ENCODE data around the gene CEP95.

Gene CEP95

DNA sequence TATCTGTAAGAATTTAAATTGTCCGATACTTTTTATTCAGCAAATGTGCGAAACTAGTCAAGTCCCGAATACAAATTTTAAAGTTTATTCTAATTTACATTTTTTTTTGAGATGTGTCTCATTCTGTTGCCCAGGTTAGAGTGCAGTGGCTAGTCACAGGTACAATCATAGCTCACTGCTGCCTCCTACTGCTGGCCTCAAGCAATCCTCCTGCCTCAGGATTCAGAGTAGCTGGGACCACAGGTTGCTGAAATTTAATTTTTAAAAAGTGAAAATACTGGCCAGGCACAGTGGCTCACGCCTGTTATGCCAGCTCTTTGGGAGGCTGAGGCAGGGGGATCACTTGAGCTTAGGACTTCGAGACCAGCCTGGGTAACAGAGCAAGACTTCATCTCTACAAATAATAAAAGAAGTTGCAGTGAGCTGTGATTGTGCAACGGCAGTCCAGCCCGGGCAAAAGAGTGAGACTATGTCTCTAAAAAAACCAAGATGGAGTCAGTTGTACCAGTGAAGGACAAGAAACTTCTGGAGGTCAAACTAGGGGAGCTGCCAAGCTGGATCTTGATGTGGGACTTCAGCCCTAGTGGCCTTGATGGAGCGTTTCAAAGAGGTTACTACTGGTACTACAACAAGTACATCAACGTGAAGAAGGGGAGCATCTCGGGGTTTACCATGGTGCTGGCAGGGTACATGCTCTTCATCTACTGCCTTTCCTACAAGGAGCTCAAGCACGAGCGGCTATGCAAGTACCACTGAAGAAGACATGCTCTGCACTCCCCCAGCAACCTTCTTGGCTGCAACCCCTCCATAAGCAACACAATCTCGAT is 15.5 kb upstream of the CEP95 start:
- no peak overlapping the region for H3K23ac ChIP-seq (ENCODE audit: low read length)
- H3K79me2 ChIP-seq (ENCODE audit: control insufficient read depth, insufficient read depth, low read length, poor library complexity), result no peaks in the 10 kb centered on the region
- H3K4me2 ChIP-seq (ENCODE audit: low read length), result no peak overlapping the region
- H2BK5ac ChIP-seq (ENCODE audit: low read depth, low read length, poor library complexity), result no peak overlapping the region
- no peaks in the 10 kb centered on the region for H3K9me3 ChIP-seq (ENCODE audit: insufficient read depth, low read depth, low read length)
- H3K36me3 ChIP-seq (ENCODE audit: control insufficient read depth in 1 of 2, insufficient read depth in 2 of 2, low read length in 2 of 2), result peaks cover 3 to 7% of the 10 kb centered on the region in 2 experiments
- H2BK120ac ChIP-seq (ENCODE audit: insufficient read depth, low read length, poor library complexity), result no peak overlapping the region
- no peak overlapping the region for H4K8ac ChIP-seq (ENCODE audit: low read depth, low read length)
- no peak overlapping the region for H4K12ac ChIP-seq (ENCODE audit: low read depth, low read length)
- H3K14ac ChIP-seq (ENCODE audit: low read length), result no peak overlapping the region
- peaks cover 0 to 3% of the 10 kb centered on the region in 2 experiments for H3K4me1 ChIP-seq (ENCODE audit: control insufficient read depth in 1 of 2, insufficient read depth in 2 of 2, low read length in 2 of 2)
- WGBS (ENCODE audit: extremely low coverage, insufficient coverage, insufficient read length), result no CpG with 5 or more reads among the region's 13 CpGs
- H2BK12ac ChIP-seq (ENCODE audit: low read length), result no peak overlapping the region
- DNase-seq, result peak; percentile 42 to 84
- no peaks in the 10 kb centered on the region for H3K79me1 ChIP-seq (ENCODE audit: low read length)
- no peak overlapping the region for H3K4ac ChIP-seq (ENCODE audit: low read depth, low read length)
- no peak overlapping the region for H3K27ac ChIP-seq (ENCODE audit: low read depth, low read length)
- H3K9ac ChIP-seq (ENCODE audit: low read length), result no peak overlapping the region
- no peak overlapping the region for H2AK5ac ChIP-seq (ENCODE audit: low read length)
- no peak overlapping the region for H2AFZ ChIP-seq (ENCODE audit: insufficient read depth, low read length, poor library complexity)
- no peaks in the 10 kb centered on the region for H3K27me3 ChIP-seq (ENCODE audit: insufficient read depth, low read length)
- H3K4me3 ChIP-seq (ENCODE audit: low read depth, low read length), result no peak overlapping the region
- no peak overlapping the region for H4K91ac ChIP-seq (ENCODE audit: low read depth, low read length)
- no peak overlapping the region for H3K18ac ChIP-seq (ENCODE audit: low read length)

- no CpG with 5 or more reads among the region's 3 CpGs for WGBS (ENCODE audit: extremely low coverage, insufficient coverage, insufficient read length)
- H3K79me2 ChIP-seq (ENCODE audit: control insufficient read depth, insufficient read depth, low read length, poor library complexity), result peaks cover 3% of the 10 kb centered on the region
- H3K36me3 ChIP-seq (ENCODE audit: control insufficient read depth in 1 of 2, insufficient read depth in 2 of 2, low read length in 2 of 2), result peaks cover 3 to 7% of the 10 kb centered on the region in 2 experiments
- H2BK12ac ChIP-seq (ENCODE audit: low read length), result no peak overlapping the region
- H2BK120ac ChIP-seq (ENCODE audit: insufficient read depth, low read length, poor library complexity), result no peak overlapping the region
- H3K27ac ChIP-seq (ENCODE audit: low read depth, low read length), result no peak overlapping the region
- H3K23ac ChIP-seq (ENCODE audit: low read length), result no peak overlapping the region
- no peak overlapping the region for H3K4me2 ChIP-seq (ENCODE audit: low read length)
- no peak overlapping the region for H2AFZ ChIP-seq (ENCODE audit: insufficient read depth, low read length, poor library complexity)
- H2AK5ac ChIP-seq (ENCODE audit: low read length), result no peak overlapping the region
- no peaks in the 10 kb centered on the region for H3K9me3 ChIP-seq (ENCODE audit: insufficient read depth, low read depth, low read length)
- no peak overlapping the region for H4K12ac ChIP-seq (ENCODE audit: low read depth, low read length)
- DNase-seq, result no peak
- peaks cover 0 to 3% of the 10 kb centered on the region in 2 experiments for H3K4me1 ChIP-seq (ENCODE audit: control insufficient read depth in 1 of 2, insufficient read depth in 2 of 2, low read length in 2 of 2)
- no peak overlapping the region for H3K4me3 ChIP-seq (ENCODE audit: low read depth, low read length)
- H3K9ac ChIP-seq (ENCODE audit: low read length), result no peak overlapping the region
- no peak overlapping the region for H4K91ac ChIP-seq (ENCODE audit: low read depth, low read length)
- H3K4ac ChIP-seq (ENCODE audit: low read depth, low read length), result no peak overlapping the region
- no peak overlapping the region for H3K18ac ChIP-seq (ENCODE audit: low read length)
- H2BK5ac ChIP-seq (ENCODE audit: low read depth, low read length, poor library complexity), result no peak overlapping the region
- no peak overlapping the region for H4K8ac ChIP-seq (ENCODE audit: low read depth, low read length)
- no peaks in the 10 kb centered on the region for H3K27me3 ChIP-seq (ENCODE audit: insufficient read depth, low read length)
- H3K79me1 ChIP-seq (ENCODE audit: low read length), result peaks cover 4% of the 10 kb centered on the region
- H3K14ac ChIP-seq (ENCODE audit: low read length), result no peak overlapping the region
These were observed 14.8 kb upstream of the CEP95 start for GRCh38 chr17:64491994-64492393.

GRCh38 chr17:64492481-64493109 is 14.2 kb upstream of the CEP95 start:
- peaks cover 3 to 4% of the 10 kb centered on the region in 2 experiments for H3K36me3 ChIP-seq (ENCODE audit: control insufficient read depth in 1 of 2, insufficient read depth in 2 of 2, low read length in 2 of 2)
- no peak overlapping the region for H3K27ac ChIP-seq (ENCODE audit: low read depth, low read length)
- H4K8ac ChIP-seq (ENCODE audit: low read depth, low read length), result no peak overlapping the region
- no peak overlapping the region for H3K23ac ChIP-seq (ENCODE audit: low read length)
- H3K9me3 ChIP-seq (ENCODE audit: insufficient read depth, low read depth, low read length), result no peaks in the 10 kb centered on the region
- H2BK5ac ChIP-seq (ENCODE audit: low read depth, low read length, poor library complexity), result no peak overlapping the region
- no peak overlapping the region for H3K4me2 ChIP-seq (ENCODE audit: low read length)
- H3K27me3 ChIP-seq (ENCODE audit: insufficient read depth, low read length), result no peaks in the 10 kb centered on the region
- H4K91ac ChIP-seq (ENCODE audit: low read depth, low read length), result no peak overlapping the region
- peaks cover 2 to 3% of the 10 kb centered on the region in 2 experiments for H3K4me1 ChIP-seq (ENCODE audit: control insufficient read depth in 1 of 2, insufficient read depth in 2 of 2, low read length in 2 of 2)
- H2AK5ac ChIP-seq (ENCODE audit: low read length), result no peak overlapping the region
- peaks cover 3% of the 10 kb centered on the region for H3K79me2 ChIP-seq (ENCODE audit: control insufficient read depth, insufficient read depth, low read length, poor library complexity)
- H2BK120ac ChIP-seq (ENCODE audit: insufficient read depth, low read length, poor library complexity), result no peak overlapping the region
- peaks cover 4% of the 10 kb centered on the region for H3K79me1 ChIP-seq (ENCODE audit: low read length)
- no peak overlapping the region for H2BK12ac ChIP-seq (ENCODE audit: low read length)
- no peak overlapping the region for H3K9ac ChIP-seq (ENCODE audit: low read length)
- peak in 1 of 2 donors; percentile 79 for DNase-seq
- no peak overlapping the region for H4K12ac ChIP-seq (ENCODE audit: low read depth, low read length)
- no peak overlapping the region for H3K14ac ChIP-seq (ENCODE audit: low read length)
- no peak overlapping the region for H2AFZ ChIP-seq (ENCODE audit: insufficient read depth, low read length, poor library complexity)
- H3K18ac ChIP-seq (ENCODE audit: low read length), result no peak overlapping the region
- no peak overlapping the region for H3K4me3 ChIP-seq (ENCODE audit: low read depth, low read length)
- H3K4ac ChIP-seq (ENCODE audit: low read depth, low read length), result no peak overlapping the region
- no CpG with 5 or more reads among the region's 6 CpGs for WGBS (ENCODE audit: extremely low coverage, insufficient coverage, insufficient read length)

GRCh38 chr17:64494121-64494520 is 12.7 kb upstream of the CEP95 start:
- Histone ChIP-seq H3K4ac (ENCODE audit: low read depth, low read length) (no peak overlapping the region), H3K23ac (ENCODE audit: low read length) (no peak overlapping the region), H4K12ac (ENCODE audit: low read depth, low read length) (no peak overlapping the region), H2AFZ (ENCODE audit: insufficient read depth, low read length, poor library complexity) (no peak overlapping the region), H2BK120ac (ENCODE audit: insufficient read depth, low read length, poor library complexity) (no peak overlapping the region), H3K27me3 (ENCODE audit: insufficient read depth, low read length) (no peaks in the 10 kb centered on the region), H3K4me3 (ENCODE audit: low read depth, low read length) (no peak overlapping the region), H3K79me2 (ENCODE audit: control insufficient read depth, insufficient read depth, low read length, poor library complexity) (peaks cover 3% of the 10 kb centered on the region), H2BK12ac (ENCODE audit: low read length) (no peak overlapping the region), H3K36me3 (ENCODE audit: control insufficient read depth in 1 of 2, insufficient read depth in 2 of 2, low read length in 2 of 2) (peaks cover 3 to 4% of the 10 kb centered on the region in 2 experiments), H3K18ac (ENCODE audit: low read length) (no peak overlapping the region), H3K14ac (ENCODE audit: low read length) (no peak overlapping the region), H4K8ac (ENCODE audit: low read depth, low read length) (no peak overlapping the region), H3K9me3 (ENCODE audit: insufficient read depth, low read depth, low read length) (no peaks in the 10 kb centered on the region), H3K27ac (ENCODE audit: low read depth, low read length) (no peak overlapping the region), H3K79me1 (ENCODE audit: low read length) (peaks cover 4% of the 10 kb centered on the region), H2BK5ac (ENCODE audit: low read depth, low read length, poor library complexity) (no peak overlapping the region), H2AK5ac (ENCODE audit: low read length) (no peak overlapping the region), H3K4me2 (ENCODE audit: low read length) (no peak overlapping the region), H3K4me1 (ENCODE audit: control insufficient read depth in 1 of 2, insufficient read depth in 2 of 2, low read length in 2 of 2) (peaks cover 2 to 3% of the 10 kb centered on the region in 2 experiments), H4K91ac (ENCODE audit: low read depth, low read length) (no peak overlapping the region), H3K9ac (ENCODE audit: low read length) (no peak overlapping the region)
- WGBS (ENCODE audit: extremely low coverage, insufficient coverage, insufficient read length), result no CpG with 5 or more reads among the region's 2 CpGs
- no peak for DNase-seq
